HG03108 (cell line): Measurements from ENCODE around the gene TRPM6.

Experiments
- ATAC-seq: cut with Tn5 transposase; IDR thresholded peaks from one replicate; pipeline ENCODE4 v1.9.1; 2021; ENCODE audit warnings: moderate library complexity; ENCODE audit not compliant: unreplicated experiment

Gene TRPM6

DNA sequence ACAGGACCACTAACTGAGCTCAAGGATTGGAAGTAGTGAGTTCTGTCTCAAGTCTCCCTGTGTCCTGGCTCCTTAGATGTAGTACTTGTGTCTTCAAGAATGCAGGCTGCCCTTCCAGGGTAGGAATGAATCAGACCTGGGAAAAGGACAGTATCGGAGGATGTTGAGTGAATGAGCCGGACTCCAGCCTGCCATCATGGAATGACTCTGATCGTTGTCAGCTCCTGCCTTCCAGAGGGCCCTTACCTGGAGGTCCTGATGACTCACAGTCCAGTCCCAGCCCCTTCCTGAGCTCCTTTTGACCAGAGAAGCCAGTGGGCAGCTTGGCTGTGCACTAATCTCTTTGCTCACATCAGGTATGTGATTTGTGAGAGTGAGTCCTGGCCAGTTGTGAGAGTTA lies 161.1 kb downstream of the TRPM6 start:
- no peak for ATAC-seq

DNA sequence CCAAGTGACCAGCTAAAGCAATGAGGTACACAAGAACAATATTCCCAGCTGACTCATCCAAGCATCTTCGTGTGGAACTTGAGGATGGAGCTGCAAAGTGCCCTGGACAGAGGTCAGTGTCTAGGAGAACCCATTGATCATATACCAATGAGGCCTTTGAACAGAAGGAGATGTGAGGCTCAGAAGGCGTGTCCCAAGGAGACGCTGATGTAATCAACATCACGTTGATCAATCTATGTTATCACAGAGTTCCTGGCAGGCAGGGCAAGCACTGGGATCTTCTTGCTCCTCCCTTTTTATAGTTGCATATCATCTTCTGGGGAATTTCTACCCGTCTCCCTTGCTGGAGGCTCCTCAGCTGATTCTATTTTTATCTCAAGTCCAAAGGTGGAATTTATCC lies 163.4 kb downstream of the TRPM6 start:
- ATAC-seq, result no peak

DNA sequence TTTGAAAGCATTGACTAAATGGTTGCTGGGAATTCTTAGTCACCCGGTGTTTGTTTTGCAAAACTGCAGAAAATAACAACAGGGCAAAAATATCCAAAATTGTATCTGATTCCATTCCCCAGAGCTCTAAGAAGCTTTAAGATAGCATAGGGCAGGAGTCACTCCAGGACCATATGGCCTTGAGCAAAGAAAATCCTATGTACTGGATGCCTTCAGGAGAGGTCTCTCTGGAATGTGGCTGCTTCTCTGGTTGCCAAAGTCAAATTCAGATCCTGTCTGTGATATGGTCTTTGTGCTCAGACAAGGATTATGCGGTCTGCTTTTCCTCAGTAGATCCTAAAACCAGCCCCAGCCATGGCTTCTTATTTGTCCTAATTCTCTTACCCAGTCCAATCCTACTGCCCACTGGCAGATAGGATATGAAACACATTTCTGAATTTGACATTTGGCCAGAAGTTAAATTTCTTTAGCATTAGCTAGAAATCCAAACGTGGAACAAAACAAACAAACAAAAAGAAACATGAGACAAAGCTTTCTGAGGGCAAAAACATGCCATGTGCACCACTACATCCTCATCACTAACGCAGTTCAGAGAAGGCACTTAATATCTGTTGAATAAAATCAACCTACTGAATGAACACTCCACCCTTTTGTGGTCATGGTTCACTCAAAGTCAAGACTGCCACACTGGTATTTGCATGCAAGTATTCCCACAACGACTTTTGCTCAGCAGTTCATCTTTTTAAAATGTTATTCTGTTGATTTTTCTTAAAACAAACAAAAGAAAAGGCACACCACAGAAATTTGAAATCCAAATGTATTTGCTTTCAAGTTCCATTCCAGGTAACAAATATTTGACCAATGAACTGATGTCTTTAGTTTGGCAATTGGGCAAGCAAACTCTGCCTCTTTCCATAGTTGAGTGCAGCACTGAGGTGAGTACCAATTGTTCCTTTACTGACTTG lies 165.7 kb downstream of the TRPM6 start:
- ATAC-seq, result no peak

DNA sequence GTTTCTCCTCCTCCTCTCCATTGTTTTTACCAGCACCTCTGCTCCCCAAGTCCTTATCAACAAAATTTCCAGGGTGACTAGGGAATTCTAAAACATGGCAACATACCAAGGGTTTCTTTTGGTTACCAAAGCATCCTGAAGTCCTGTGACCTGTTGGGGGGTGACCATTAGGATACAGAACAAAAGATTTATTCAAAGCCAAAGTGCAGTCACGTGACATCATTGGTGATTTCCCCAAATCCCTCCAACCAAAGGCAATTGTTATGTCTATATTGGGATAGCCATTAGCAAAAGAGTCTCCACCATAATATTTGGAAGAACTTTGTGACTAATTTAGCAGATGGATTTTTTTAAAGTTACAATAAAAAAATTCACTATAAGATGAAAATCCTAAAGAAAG lies 168.4 kb downstream of the TRPM6 start:
- ATAC-seq, result no peak

DNA sequence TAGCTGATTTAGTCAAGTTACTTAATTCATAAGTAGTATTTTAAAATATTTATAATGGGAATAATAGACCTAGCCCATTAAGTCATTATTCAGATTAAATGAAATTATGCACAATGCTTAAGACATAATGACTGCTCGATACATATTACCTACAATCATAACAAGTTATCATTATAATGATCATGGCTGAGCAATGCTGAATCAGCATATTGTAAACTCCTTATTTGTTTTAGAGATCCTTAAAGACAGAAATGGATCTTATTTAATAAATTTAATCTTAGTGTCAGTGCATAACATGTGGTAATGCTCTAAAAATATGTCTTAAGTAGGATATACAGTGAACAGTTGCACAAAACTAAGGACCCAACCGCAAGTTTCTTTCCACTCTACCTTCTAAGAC lies 169.0 kb downstream of the TRPM6 start:
- no peak for ATAC-seq

DNA sequence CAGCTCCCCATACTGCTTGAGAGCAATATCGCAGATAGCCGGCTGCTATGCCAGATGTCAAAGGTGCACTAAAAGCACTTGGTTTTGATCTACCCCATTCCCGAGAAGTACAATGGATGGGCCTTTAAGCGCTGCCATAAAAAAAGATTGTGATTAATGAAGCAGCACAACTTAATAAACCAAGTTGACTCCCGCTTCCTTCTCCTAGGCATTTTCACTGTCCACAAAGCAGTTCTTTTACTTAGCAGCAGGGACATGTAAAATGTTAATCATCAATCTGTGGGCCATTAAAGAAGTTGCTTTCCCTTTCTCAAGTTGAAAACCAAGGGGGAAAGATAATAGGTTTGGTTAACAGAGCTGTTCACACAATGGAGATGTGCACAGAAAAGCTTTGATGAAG lies 176.4 kb downstream of the TRPM6 start:
- no peak for ATAC-seq

DNA sequence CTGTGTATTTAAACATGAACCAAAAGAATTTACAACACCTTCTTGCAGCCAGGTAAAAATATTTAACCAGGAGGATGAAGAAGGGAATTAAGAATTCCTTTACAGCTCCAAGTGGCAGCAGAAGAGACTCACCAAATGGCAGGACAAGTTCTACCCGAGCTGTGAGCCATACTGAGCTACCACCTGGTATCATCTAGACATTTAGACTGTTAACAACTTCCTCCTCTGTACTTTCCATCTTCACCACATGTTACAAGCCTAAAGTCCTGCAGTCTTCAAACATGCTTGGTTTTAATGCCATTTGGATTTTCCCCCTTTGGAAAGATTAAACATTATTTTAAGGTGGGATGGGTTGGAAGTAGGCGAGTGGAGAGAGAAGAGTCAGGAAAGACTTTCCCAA lies 190.2 kb downstream of the TRPM6 start:
- ATAC-seq, result no peak

DNA sequence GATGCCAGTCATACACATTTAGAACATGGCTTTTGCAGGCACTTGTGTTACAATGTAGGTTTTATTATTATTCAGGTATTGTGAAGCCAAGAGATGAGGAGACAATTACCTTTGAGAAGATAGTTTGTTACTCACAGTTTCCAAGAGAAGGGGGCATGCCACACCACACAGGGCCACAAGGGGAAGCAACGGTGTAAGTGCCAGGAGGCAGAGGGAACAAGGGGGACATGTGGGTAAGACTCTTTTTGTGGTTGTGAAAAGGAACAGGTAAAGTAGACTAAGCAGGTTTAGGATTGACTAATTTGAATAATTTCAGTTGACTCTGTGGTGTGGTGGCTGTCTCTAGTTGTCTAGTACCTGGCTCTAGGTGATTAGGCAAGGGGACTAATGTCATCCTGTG lies 191.2 kb downstream of the TRPM6 start:
- ATAC-seq, result no peak

DNA sequence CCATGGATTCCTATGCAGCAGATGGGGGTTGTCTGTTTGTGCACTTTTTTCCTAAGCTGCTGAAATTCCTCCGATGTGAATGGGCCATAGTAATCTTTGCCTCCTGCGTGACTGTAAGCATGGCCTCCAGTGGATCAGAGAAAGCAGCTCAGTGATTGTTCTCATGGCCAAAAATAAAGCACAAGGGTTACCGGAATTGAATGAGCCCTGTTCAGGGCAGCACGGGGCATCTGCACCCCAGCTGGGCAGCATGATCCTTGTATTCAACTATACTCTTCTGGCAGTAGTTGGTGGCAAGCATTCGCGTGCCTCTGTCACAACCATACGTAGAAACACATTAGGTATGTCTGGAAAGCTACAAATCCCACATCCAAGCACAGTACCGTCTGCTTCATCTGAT lies 196.7 kb downstream of the TRPM6 start:
- ATAC-seq, result no peak

DNA sequence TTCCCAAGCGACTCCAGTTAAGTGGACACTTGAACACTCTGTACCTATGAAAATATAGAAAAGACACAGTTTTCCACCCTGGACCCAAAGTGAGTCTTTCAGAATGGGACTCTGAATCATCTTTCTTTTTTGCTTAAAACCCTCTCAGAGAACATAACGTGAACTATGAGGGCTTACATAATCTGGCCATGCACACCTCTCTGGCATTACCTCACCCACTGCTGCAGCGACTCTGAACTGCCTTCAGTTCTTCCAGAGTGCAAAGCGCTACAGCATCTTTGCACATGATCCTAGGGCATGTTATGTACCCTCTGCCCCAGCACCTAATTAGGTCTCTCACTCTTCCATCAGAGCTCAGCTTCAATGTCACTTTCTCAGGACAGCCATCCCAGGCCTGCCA lies 204.4 kb downstream of the TRPM6 start:
- no peak for ATAC-seq

DNA sequence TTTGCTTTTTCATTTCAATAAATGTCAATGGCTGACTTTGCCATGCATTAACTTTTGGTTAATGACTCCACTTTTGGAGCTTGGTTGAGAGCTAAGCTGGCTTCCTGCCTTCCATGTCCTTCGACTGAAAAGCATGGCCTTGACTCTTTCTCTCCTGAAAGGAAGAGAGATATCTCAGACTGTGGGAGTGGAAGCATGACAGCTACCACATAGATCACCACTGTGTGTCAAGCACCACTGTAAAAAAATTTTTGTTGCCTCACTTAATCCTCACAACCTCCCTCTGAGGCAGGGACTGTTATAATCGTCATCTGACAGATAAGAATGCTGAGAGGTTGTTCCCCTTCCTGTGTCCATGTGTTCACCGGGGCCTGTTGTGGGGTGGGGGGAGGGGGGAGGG lies 205.8 kb downstream of the TRPM6 start:
- ATAC-seq, result no peak

DNA sequence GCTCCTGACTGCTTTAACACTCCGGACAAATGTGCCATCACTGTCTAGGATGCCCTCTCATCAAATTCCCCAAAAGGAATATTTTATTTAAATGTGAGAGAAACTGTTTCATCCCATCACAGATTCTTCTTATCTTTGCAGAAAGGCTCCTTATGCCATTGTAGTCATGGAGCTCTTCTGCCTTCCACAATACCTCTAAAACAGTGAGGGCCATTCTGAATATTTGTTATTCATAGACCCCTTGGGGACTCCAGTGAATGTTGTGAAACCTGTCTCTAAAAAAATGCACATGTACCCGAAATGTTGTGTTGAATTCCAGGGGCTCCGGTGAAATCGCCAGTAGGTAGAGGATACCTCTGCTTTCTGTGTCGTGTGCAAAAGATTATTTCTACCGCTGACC lies 213.6 kb downstream of the TRPM6 start:
- no peak for ATAC-seq
